ENCODE results near the gene RPL28. TPM values are rescaled to one million over a fixed set of nuclear protein-coding genes. Genes with fewer than 3 reads are reported as not detected.
A peak's percentile ranks its signal among the peaks of the same experiment; 100 is the strongest.

Gene RPL28
- total and polyA plus RNA-seq, 2 of the 4 experiments (the other 2 are of a cell fraction), result 386 to 1,693 TPM

GRCh38 chr19:55392820-55393761 lies 7.4 kb downstream of the RPL28 start:
- intact Hi-C loops (cut with micrococcal nuclease), result no loop called here
- H2BK20ac ChIP-seq (ENCODE audit: low read depth, low read length), result no peak overlapping the region
- no peak overlapping the region for H3K4me3 ChIP-seq (ENCODE audit: insufficient read depth, low read depth, low read length)
- H3K4me1 ChIP-seq (ENCODE audit: control insufficient read depth, insufficient read depth, low read length), result peaks cover 28% of the 10 kb centered on the region; the same call in 1 of the 2 replicates
- no CpG with 5 or more reads among the region's 18 CpGs for WGBS, 2 experiments (ENCODE audit: extremely low coverage in 2 of 2, insufficient read length in 1 of 2)
- H3K9me3 ChIP-seq (ENCODE audit: control insufficient read depth, insufficient read depth, low read length), result no peaks in the 10 kb centered on the region
- no peak overlapping the region for H2BK15ac ChIP-seq (ENCODE audit: low read depth, low read length)
- dilution Hi-C loops (cut with HindIII; ENCODE audit: low sequenced_read_pairs, unreplicated experiment), result no loop called here
- peaks cover 51% of the 10 kb centered on the region for H4K20me1 ChIP-seq (ENCODE audit: insufficient read depth, low read length)
- no peak overlapping the region for H3K14ac ChIP-seq (replicated peaks; ENCODE audit: low read depth, low read length)
- no peaks in the 10 kb centered on the region for H3K27me3 ChIP-seq (ENCODE audit: control insufficient read depth, insufficient read depth, low read length)
- H3K9me1 ChIP-seq (ENCODE audit: insufficient read depth, low read length), result peaks cover 31% of the 10 kb centered on the region
- no peak overlapping the region for H2AK5ac ChIP-seq (ENCODE audit: low read depth, low read length)
- H4K91ac ChIP-seq (ENCODE audit: insufficient read depth, low read depth, low read length), result no peak overlapping the region
- ChIA-PET POLR2A (ENCODE audit: unreplicated experiment) (interaction anchor here (0.7 kb wide), 1 partner anchor 26 kb away, joined by 3 read pairs; no protein-coding TSS in a partner anchor), CTCF (interaction anchor here (0.6 kb wide), 1 partner anchor 111 kb away, joined by 3 read pairs; no protein-coding TSS in a partner anchor)
- DNase-seq (no peak), ATAC-seq (ENCODE audit: low read depth) (no peak)
- H4K8ac ChIP-seq (ENCODE audit: low read depth in 2 of 2, low read length in 2 of 2), result no peak overlapping the region
- H3K23ac ChIP-seq (ENCODE audit: low read depth, low read length), result no peak overlapping the region
- H3K79me1 ChIP-seq (ENCODE audit: low read depth in 1 of 2, low read length in 2 of 2), result peaks cover 19 to 49% of the 10 kb centered on the region in 2 experiments
- no peak overlapping the region for H4K5ac ChIP-seq (ENCODE audit: low read depth, low read length)
- no peak overlapping the region for H3K18ac ChIP-seq (ENCODE audit: low read depth, low read length)
- H3K27ac ChIP-seq (ENCODE audit: insufficient read depth, low read length), result no peak overlapping the region
- in situ Hi-C loops (cut with MboI; ENCODE audit: low sequenced_read_pairs), result no loop called here
- H2BK120ac ChIP-seq (ENCODE audit: low read depth, low read length), result no peak overlapping the region
- H2BK5ac ChIP-seq (ENCODE audit: low read depth, low read length, poor library complexity, severe bottlenecking), result no peak overlapping the region
- H3K4me2 ChIP-seq (ENCODE audit: low read depth, low read length), result no peak overlapping the region
- no peak overlapping the region for H2AFZ ChIP-seq (replicated peaks; ENCODE audit: low read length, poor library complexity)
- H3K9ac ChIP-seq (ENCODE audit: low read depth, low read length), result no peak overlapping the region
- no TSS peak for BruUV-seq (replicated peaks)
- peak overlapping the region; percentile 9 for H2AK9ac ChIP-seq (replicated peaks; ENCODE audit: low read depth, low read length, poor library complexity)
- peaks cover 31% of the 10 kb centered on the region for H3K36me3 ChIP-seq (ENCODE audit: control insufficient read depth, insufficient read depth, low read length)
- no peak overlapping the region for H3K56ac ChIP-seq (ENCODE audit: extremely low read depth, insufficient read depth, low read length)
- no peak overlapping the region for H3K4ac ChIP-seq (ENCODE audit: low read depth, low read length)
- no peak for TF ChIP-seq SMC3 (IDR thresholded peaks at IDR 0.05; ENCODE audit: low read depth, low read length)
- no peak for TF ChIP-seq MXI1 (IDR thresholded peaks at IDR 0.05; ENCODE audit: borderline replicate concordance, low read depth, low read length)
- no peak for TF ChIP-seq FOS (IDR thresholded peaks at IDR 0.05; ENCODE audit: low read depth, low read length)
- no peak for TF ChIP-seq CHD1 (IDR thresholded peaks at IDR 0.05; ENCODE audit: low read depth, low read length)
- TF ChIP-seq USF2 (IDR thresholded peaks at IDR 0.05; ENCODE audit: low read depth, low read length), result no peak
- no peak for TF ChIP-seq CEBPB (IDR thresholded peaks at IDR 0.05; ENCODE audit: low read depth, low read length)
- TF ChIP-seq BHLHE40 (IDR thresholded peaks at IDR 0.05; ENCODE audit: low read depth, low read length), result no peak
- TF ChIP-seq CTCF (conservative IDR thresholded peaks at IDR 0.05; ENCODE audit: low read depth, low read length), result no peak
- TF ChIP-seq RAD21 (IDR thresholded peaks at IDR 0.05; ENCODE audit: low read length), result no peak
- TF ChIP-seq ELK1 (IDR thresholded peaks at IDR 0.05; ENCODE audit: borderline replicate concordance, low read depth, low read length), result no peak
- TF ChIP-seq RFX5 (IDR thresholded peaks at IDR 0.05; ENCODE audit: low read depth, low read length), result no peak
- TF ChIP-seq NFE2L2 (IDR thresholded peaks at IDR 0.05; ENCODE audit: low read depth, low read length), result no peak
- TF ChIP-seq MAFK (IDR thresholded peaks at IDR 0.05; ENCODE audit: low read depth, low read length), result no peak
- no peak for TF ChIP-seq MAZ (IDR thresholded peaks at IDR 0.05; ENCODE audit: borderline replicate concordance, low read depth, low read length)

Data from IMR-90 (cell line).